ENCODE data around the gene CALD1. TPM values are rescaled to one million over a fixed set of nuclear protein-coding genes. Genes with fewer than 3 reads are reported as not detected.
A peak's percentile ranks its signal among the peaks of the same experiment; 100 is the strongest.

CALD1 gene
- total RNA-seq, 1 experiment from 2014 or later, result 1.0 TPM

DNA sequence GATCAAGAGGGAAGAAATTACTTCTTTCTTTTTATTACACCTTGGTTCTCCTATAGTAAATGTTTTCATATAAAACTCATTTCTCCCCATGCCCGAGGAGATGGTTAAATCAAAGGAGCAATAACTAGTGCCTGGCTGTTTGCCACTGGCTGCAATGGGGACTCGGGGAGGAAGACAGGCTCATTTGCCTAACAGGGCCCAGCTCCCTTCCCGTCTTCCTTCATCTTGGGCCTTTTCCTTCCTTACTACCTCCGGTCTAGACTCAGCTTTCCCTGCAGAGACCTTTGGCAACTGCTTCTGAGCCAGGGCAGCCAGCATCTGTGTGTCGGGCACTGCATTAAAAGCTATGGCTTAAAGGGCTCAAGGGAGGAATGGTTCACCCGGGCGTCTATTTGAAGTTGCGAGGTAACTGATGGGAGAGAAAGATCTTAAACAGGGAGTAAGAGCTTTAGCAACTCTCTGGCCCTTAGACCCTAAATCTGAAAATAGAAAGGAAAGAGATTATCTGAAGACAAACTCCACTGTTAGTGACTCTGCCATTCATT lies 63.5 kb downstream of the CALD1 start:
- Histone ChIP-seq H3K79me2 (ENCODE audit: low read length) (no peaks in the 10 kb centered on the region), H3K9ac (ENCODE audit: low read length) (no peak overlapping the region), H3K36me3 (ENCODE audit: insufficient read depth, low read length) (no peaks in the 10 kb centered on the region), H3K4me2 (ENCODE audit: low read depth, low read length, poor library complexity, severe bottlenecking) (no peak overlapping the region), H3K9me3 (ENCODE audit: low read length) (no peaks in the 10 kb centered on the region), H3K27me3 (ENCODE audit: low read length) (no peaks in the 10 kb centered on the region), H3K4me3 (ENCODE audit: low read length) (no peak overlapping the region), H3K4me1 (ENCODE audit: low read length) (no peaks in the 10 kb centered on the region), H3K9me2 (replicated peaks; ENCODE audit: insufficient read depth, low read length) (no peaks in the 10 kb centered on the region), H3K27ac (ENCODE audit: low read length) (no peak overlapping the region), H2AFZ (ENCODE audit: low read length) (no peak overlapping the region), H4K20me1 (ENCODE audit: insufficient read depth, low read depth, low read length) (no peaks in the 10 kb centered on the region)
- no peak for DNase-seq

DNA sequence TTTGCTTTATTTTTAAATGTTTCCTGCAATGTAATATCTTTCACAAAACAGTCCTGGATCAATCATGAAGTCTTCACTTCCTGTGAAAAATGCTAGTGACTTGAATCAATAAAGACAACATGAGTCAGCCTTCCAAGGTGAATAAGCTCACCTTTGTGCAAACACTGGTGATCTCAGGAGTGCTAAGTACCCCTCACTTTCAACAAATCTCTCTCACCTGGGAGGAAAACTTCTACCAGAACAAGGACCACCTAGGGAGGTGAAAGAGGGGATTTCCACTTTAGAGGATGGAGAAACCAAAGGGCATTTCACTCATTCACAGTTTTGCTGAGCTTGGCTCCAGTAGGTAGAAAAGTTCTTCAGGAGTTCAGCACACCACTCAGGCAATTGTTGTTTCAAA lies 64.8 kb downstream of the CALD1 start:
- H3K9ac ChIP-seq (ENCODE audit: low read length), result no peak overlapping the region
- no peak overlapping the region for H2AFZ ChIP-seq (ENCODE audit: low read length)
- DNase-seq, result no peak
- no peaks in the 10 kb centered on the region for H3K27me3 ChIP-seq (ENCODE audit: low read length)
- H4K20me1 ChIP-seq (ENCODE audit: insufficient read depth, low read depth, low read length), result no peaks in the 10 kb centered on the region
- H3K9me2 ChIP-seq (replicated peaks; ENCODE audit: insufficient read depth, low read length), result no peaks in the 10 kb centered on the region
- no peaks in the 10 kb centered on the region for H3K79me2 ChIP-seq (ENCODE audit: low read length)
- no peaks in the 10 kb centered on the region for H3K4me1 ChIP-seq (ENCODE audit: low read length)
- H3K4me3 ChIP-seq (ENCODE audit: low read length), result no peak overlapping the region
- H3K4me2 ChIP-seq (ENCODE audit: low read depth, low read length, poor library complexity, severe bottlenecking), result no peak overlapping the region
- H3K27ac ChIP-seq (ENCODE audit: low read length), result no peak overlapping the region
- no peaks in the 10 kb centered on the region for H3K36me3 ChIP-seq (ENCODE audit: insufficient read depth, low read length)
- H3K9me3 ChIP-seq (ENCODE audit: low read length), result no peaks in the 10 kb centered on the region

DNA sequence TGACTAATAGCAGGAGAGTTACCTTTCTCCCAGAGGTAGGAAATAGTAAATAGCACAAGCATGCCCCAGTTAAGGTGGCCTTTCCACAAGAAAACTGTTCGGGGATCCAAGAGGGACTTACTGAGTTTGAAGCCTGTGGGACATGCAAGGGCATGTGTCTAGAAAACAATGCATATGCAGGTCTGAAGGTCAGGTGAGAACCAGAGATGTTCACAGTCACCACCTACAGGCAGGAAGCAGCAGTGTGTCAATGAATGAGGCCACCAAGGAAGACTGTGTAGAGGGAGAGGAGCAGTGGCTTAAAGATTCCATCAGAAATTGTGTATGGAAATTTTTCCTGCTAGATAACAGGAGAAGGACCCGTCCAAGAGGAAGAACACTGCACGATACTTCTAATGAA lies 66.0 kb downstream of the CALD1 start:
- H3K27ac ChIP-seq (ENCODE audit: low read length), result no peak overlapping the region
- no peaks in the 10 kb centered on the region for H3K27me3 ChIP-seq (ENCODE audit: low read length)
- H3K4me2 ChIP-seq (ENCODE audit: low read depth, low read length, poor library complexity, severe bottlenecking), result no peak overlapping the region
- no peak overlapping the region for H3K9ac ChIP-seq (ENCODE audit: low read length)
- no peaks in the 10 kb centered on the region for H3K79me2 ChIP-seq (ENCODE audit: low read length)
- no peak overlapping the region for H2AFZ ChIP-seq (ENCODE audit: low read length)
- H3K9me2 ChIP-seq (replicated peaks; ENCODE audit: insufficient read depth, low read length), result no peaks in the 10 kb centered on the region
- no peak overlapping the region for H3K4me3 ChIP-seq (ENCODE audit: low read length)
- H4K20me1 ChIP-seq (ENCODE audit: insufficient read depth, low read depth, low read length), result no peaks in the 10 kb centered on the region
- no peaks in the 10 kb centered on the region for H3K36me3 ChIP-seq (ENCODE audit: insufficient read depth, low read length)
- H3K4me1 ChIP-seq (ENCODE audit: low read length), result no peaks in the 10 kb centered on the region
- H3K9me3 ChIP-seq (ENCODE audit: low read length), result no peaks in the 10 kb centered on the region
- DNase-seq, result peak; percentile 53

DNA sequence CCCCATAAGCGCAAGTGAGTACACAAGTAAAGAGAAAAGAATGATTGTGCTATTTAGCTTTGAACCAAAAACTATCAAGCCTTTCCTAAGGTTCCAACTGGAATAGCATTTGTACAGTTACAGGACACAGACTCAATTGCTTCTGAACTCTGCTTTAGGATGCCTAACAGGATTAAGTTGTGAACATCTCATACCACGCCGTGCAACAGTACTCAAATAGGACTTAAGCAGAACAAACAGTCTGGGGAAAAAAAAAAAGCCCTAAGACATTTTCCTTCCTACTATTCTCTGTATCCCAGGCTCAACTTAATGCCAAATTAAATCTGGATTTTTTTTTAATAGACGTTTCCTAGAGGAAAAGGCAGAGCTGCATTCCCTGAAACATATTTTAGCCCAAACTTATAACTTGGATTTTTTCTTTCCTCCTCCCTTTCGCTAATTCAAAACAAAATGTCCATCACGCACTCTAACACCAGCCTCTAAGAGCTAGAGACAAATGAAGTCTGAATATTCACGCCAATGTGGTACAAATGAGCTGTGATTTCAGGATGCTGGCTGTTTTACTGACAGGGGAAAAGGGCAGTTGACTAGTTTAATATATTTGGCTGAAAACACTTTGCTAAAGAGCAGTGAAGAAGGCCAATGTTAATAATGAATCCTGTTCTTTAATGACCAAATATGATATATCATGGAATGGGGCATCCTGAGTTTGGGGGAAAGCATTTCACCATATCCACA lies 68.6 kb downstream of the CALD1 start:
- no peak overlapping the region for H3K27ac ChIP-seq (ENCODE audit: low read length)
- no peak overlapping the region for H2AFZ ChIP-seq (ENCODE audit: low read length)
- H3K36me3 ChIP-seq (ENCODE audit: insufficient read depth, low read length), result no peaks in the 10 kb centered on the region
- H3K27me3 ChIP-seq (ENCODE audit: low read length), result no peaks in the 10 kb centered on the region
- H3K9me2 ChIP-seq (replicated peaks; ENCODE audit: insufficient read depth, low read length), result no peaks in the 10 kb centered on the region
- no peaks in the 10 kb centered on the region for H3K9me3 ChIP-seq (ENCODE audit: low read length)
- no peaks in the 10 kb centered on the region for H4K20me1 ChIP-seq (ENCODE audit: insufficient read depth, low read depth, low read length)
- H3K4me1 ChIP-seq (ENCODE audit: low read length), result no peaks in the 10 kb centered on the region
- no peak overlapping the region for H3K4me2 ChIP-seq (ENCODE audit: low read depth, low read length, poor library complexity, severe bottlenecking)
- no peak for DNase-seq
- no peak overlapping the region for H3K4me3 ChIP-seq (ENCODE audit: low read length)
- H3K9ac ChIP-seq (ENCODE audit: low read length), result no peak overlapping the region
- no peaks in the 10 kb centered on the region for H3K79me2 ChIP-seq (ENCODE audit: low read length)

DNA sequence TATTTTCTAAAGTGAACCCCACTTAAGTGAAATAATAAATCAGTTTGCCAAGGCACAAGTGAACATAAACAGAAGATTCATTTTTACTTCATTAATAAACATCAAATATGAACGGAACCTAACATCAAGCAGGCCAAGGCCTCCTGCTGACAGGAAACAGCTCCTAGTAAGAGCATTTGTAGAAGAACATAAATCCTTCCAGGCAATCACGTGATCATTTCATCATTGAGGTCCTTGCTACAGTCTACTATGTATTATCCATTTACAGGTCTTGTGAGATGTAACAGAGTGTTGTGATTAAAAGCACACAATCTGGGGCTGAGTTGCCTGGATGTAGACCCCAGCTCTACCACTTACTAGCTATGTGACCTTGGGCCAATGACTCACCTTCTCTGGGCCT lies 70.6 kb downstream of the CALD1 start:
- H3K27ac ChIP-seq (ENCODE audit: low read length), result no peak overlapping the region
- no peaks in the 10 kb centered on the region for H3K79me2 ChIP-seq (ENCODE audit: low read length)

DNA sequence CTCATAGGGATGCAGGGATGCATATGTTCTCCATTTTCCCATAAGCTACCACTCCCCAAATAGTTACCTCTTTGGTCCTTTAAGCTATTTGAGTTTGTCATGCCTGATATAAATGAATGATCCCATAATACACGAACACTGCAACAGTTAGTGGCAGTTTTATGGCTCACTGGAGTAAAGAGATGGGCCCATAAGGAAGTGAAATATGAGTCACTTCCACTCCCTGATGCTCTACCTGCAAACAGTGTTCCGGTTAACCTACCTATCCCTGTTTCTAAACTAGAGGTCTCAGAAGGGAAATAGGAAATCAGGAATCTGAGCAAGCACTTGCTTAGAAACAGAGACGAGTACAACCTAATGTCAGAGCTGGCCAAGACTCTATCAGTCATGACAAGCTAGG lies 71.7 kb downstream of the CALD1 start:
- Histone ChIP-seq H3K79me2 (ENCODE audit: low read length) (no peaks in the 10 kb centered on the region), H3K4me1 (ENCODE audit: low read length) (no peaks in the 10 kb centered on the region), H3K9me3 (ENCODE audit: low read length) (no peaks in the 10 kb centered on the region)

More for the DNA sequence above, 70.6 kb downstream of the CALD1 start:
- Histone ChIP-seq H3K4me2 (ENCODE audit: low read depth, low read length, poor library complexity, severe bottlenecking) (no peak overlapping the region), H4K20me1 (ENCODE audit: insufficient read depth, low read depth, low read length) (no peaks in the 10 kb centered on the region), H2AFZ (ENCODE audit: low read length) (no peak overlapping the region), H3K9me2 (replicated peaks; ENCODE audit: insufficient read depth, low read length) (no peaks in the 10 kb centered on the region), H3K36me3 (ENCODE audit: insufficient read depth, low read length) (no peaks in the 10 kb centered on the region), H3K4me1 (ENCODE audit: low read length) (no peaks in the 10 kb centered on the region), H3K4me3 (ENCODE audit: low read length) (no peak overlapping the region), H3K9ac (ENCODE audit: low read length) (no peak overlapping the region), H3K27me3 (ENCODE audit: low read length) (no peaks in the 10 kb centered on the region), H3K9me3 (ENCODE audit: low read length) (no peaks in the 10 kb centered on the region)
- DNase-seq, result no peak

DNA sequence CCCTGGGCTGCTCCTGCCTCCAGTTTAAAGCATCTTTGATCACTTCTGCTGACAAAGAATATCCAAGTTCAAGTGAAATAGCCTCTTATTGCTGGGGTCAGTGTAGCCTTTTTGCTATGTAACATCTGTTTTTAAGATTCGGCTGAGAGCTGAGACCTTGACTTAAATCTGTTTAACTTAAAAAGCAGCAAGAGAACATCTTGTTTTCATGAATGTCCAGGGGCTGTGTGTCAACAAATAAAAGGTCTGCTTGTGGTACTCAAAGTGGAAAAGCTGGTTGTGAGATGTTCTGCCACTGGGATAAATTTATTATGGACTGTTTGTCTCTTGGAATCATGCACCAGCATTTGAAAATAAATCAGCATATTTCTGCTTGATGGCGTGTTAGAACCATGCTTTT lies 73.2 kb downstream of the CALD1 start:
- Histone ChIP-seq H3K9me2 (replicated peaks; ENCODE audit: insufficient read depth, low read length) (no peaks in the 10 kb centered on the region), H3K4me1 (ENCODE audit: low read length) (no peaks in the 10 kb centered on the region), H3K4me3 (ENCODE audit: low read length) (no peak overlapping the region), H3K9me3 (ENCODE audit: low read length) (no peaks in the 10 kb centered on the region), H3K9ac (ENCODE audit: low read length) (no peak overlapping the region), H2AFZ (ENCODE audit: low read length) (no peak overlapping the region), H3K27me3 (ENCODE audit: low read length) (no peaks in the 10 kb centered on the region), H4K20me1 (ENCODE audit: insufficient read depth, low read depth, low read length) (no peaks in the 10 kb centered on the region), H3K4me2 (ENCODE audit: low read depth, low read length, poor library complexity, severe bottlenecking) (no peak overlapping the region), H3K27ac (ENCODE audit: low read length) (no peak overlapping the region), H3K36me3 (ENCODE audit: insufficient read depth, low read length) (no peaks in the 10 kb centered on the region), H3K79me2 (ENCODE audit: low read length) (no peaks in the 10 kb centered on the region)
- no peak for DNase-seq

More for the DNA sequence above, 71.7 kb downstream of the CALD1 start:
- no peak overlapping the region for H3K4me3 ChIP-seq (ENCODE audit: low read length)
- no peaks in the 10 kb centered on the region for H3K36me3 ChIP-seq (ENCODE audit: insufficient read depth, low read length)
- H3K27me3 ChIP-seq (ENCODE audit: low read length), result no peaks in the 10 kb centered on the region
- no peak overlapping the region for H3K4me2 ChIP-seq (ENCODE audit: low read depth, low read length, poor library complexity, severe bottlenecking)
- no peaks in the 10 kb centered on the region for H4K20me1 ChIP-seq (ENCODE audit: insufficient read depth, low read depth, low read length)
- H3K9ac ChIP-seq (ENCODE audit: low read length), result no peak overlapping the region
- H3K9me2 ChIP-seq (replicated peaks; ENCODE audit: insufficient read depth, low read length), result no peaks in the 10 kb centered on the region
- no peak for DNase-seq
- no peak overlapping the region for H2AFZ ChIP-seq (ENCODE audit: low read length)
- no peak overlapping the region for H3K27ac ChIP-seq (ENCODE audit: low read length)

DNA sequence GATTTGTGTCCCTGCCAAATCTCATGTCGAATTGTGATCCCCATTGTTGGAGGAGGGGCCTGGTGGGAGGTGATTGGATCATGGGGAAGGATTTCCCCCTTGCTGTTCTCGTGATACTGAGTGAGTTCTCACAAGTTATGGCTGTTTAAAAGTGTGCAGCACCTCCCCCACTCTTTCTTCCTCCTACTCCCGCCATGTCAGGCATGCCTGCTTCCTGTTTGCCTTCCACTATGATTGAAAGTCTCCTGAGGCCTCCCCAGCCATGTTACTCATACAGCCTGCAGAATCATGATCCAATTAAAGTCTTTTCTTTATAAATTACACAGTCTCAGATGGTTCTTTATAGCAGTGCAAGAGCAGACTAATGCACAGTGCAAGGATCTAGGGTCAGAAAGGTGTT lies 75.4 kb downstream of the CALD1 start:
- Histone ChIP-seq H3K27me3 (ENCODE audit: low read length) (no peaks in the 10 kb centered on the region), H3K27ac (ENCODE audit: low read length) (no peak overlapping the region), H3K4me2 (ENCODE audit: low read depth, low read length, poor library complexity, severe bottlenecking) (no peak overlapping the region), H2AFZ (ENCODE audit: low read length) (no peak overlapping the region), H3K9me3 (ENCODE audit: low read length) (no peaks in the 10 kb centered on the region), H3K4me3 (ENCODE audit: low read length) (no peak overlapping the region), H3K36me3 (ENCODE audit: insufficient read depth, low read length) (no peaks in the 10 kb centered on the region), H3K9ac (ENCODE audit: low read length) (no peak overlapping the region), H3K4me1 (ENCODE audit: low read length) (no peaks in the 10 kb centered on the region), H3K79me2 (ENCODE audit: low read length) (no peaks in the 10 kb centered on the region), H3K9me2 (replicated peaks; ENCODE audit: insufficient read depth, low read length) (no peaks in the 10 kb centered on the region), H4K20me1 (ENCODE audit: insufficient read depth, low read depth, low read length) (no peaks in the 10 kb centered on the region)
- DNase-seq, result no peak

Data from Karpas-422 (cell line).